Esophagus squamous epithelium (tissue), 4 donors: Measurements from ENCODE around the gene BPIFB1.

Experiments used
- CTCF ChIP-seq, 6 experiments: fragments of 450-650 bp in 4 of 6; fragments of 200-600 bp in 2 of 6; sonication (generic) in 2 of 6; IDR thresholded peaks; one replicate each; pipeline ENCODE4 v1.5.1; 2016 to 2019; ENCODE audit warnings: antibody characterized with exemption in 6 of 6, mild to moderate bottlenecking in 4 of 6, moderate library complexity in 4 of 6
- POLR2A ChIP-seq, 4 donors: fragments of 450-650 bp; IDR thresholded peaks; one replicate each; pipeline ENCODE4 v1.6.1; 2017; ENCODE audit warnings: antibody characterized with exemption in 4 of 4, mild to moderate bottlenecking in 4 of 4, moderate library complexity in 3 of 4

DNA sequence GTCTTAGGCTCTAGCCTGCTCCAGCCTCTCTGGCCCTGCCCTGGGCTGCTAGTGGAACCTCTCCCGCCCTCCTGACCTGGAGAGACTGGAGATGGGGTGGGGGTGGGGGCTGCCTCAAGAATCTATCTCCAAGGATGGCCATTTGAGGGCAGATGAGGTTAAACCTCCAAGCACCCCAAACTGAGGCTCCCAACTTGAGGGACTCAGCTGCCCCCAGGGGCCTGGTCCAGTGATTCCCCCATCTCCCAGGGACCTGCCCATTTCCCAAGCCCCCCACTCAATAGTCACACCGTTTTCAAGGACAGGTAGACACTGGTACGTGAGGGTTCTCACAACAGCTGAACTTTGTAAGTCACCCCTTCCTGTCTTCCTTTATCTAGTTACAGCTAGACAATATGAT is 7.1 kb upstream of the BPIFB1 start:
- TF ChIP-seq CTCF (IDR thresholded peaks at IDR 0.05) (no peak), POLR2A (IDR thresholded peaks at IDR 0.05) (no peak)
